HepG2 (cell line): ENCODE data around the gene EPHB6. TPM values are rescaled to one million over a fixed set of nuclear protein-coding genes. Genes with fewer than 3 reads are reported as not detected.

Experiments used
- ATAC-seq: fragments of 200-7000 bp; cut with Tn5 transposase; 3 replicates; pipeline ENCODE4 v1.9.1; 2020; ENCODE audit warnings: mild to moderate bottlenecking, moderate library complexity
- BruUV-seq: library from RNA; stranded (reverse); fragments of 400-500 nt; replicated peaks from 2 replicates; lab custom pipeline; 2021; lab: Mats Ljungman, UMichigan
- CTCF ChIA-PET: fragments of 300-600 bp; formaldehyde crosslinking; extraction: SDS; loops from one replicate; lab custom pipeline; 2021; ENCODE audit warnings: low total read pairs, inconsistent platforms, low intra/inter-chr PET ratio; lab: Yijun Ruan, JAX
- POLR2A ChIA-PET: fragments of 350-600 bp; sonication (Branson Sonifier 250); formaldehyde crosslinking; loops from one replicate; lab custom pipeline; 2020; ENCODE audit warnings: antibody characterized with exemption, inconsistent platforms; lab: Yijun Ruan, JAX
- DNase-seq: peaks from one replicate; pipeline ENCODE4 v3.0.0-alpha.2; 2015; ENCODE audit warnings: low spot score
- FAIRE-seq: peaks from 3 replicates; lab custom pipeline; 2011; peaks lifted over from hg19 to GRCh38; lab: Jason Lieb, UNC
- H2AFZ ChIP-seq: one replicate; pipeline ENCODE4 v1.6.1; 2011; ENCODE audit warnings: low read length, inconsistent platforms
- H3K27ac ChIP-seq: fragments of 300-600 bp; 3 replicates; pipeline ENCODE4 v1.8.0; 2011; ENCODE audit warnings: mixed run types, mild to moderate bottlenecking, mixed read lengths, low read length, inconsistent platforms; ENCODE audit not compliant: insufficient read depth; ENCODE audit errors: extremely low read length
- H3K27me3 ChIP-seq, 2 experiments: fragments of 200-600 bp in 1 of 2; 2 replicates in 1 of 2; 3 replicates in 1 of 2; pipeline versions ENCODE4 v1.6.0 to v1.8.0; 2011; ENCODE audit warnings: low read length in 2 of 2, mild to moderate bottlenecking in 2 of 2, moderate library complexity in 2 of 2, inconsistent platforms in 1 of 2; ENCODE audit not compliant: insufficient read depth in 2 of 2, control insufficient read depth in 1 of 2
- H3K36me3 ChIP-seq, 2 experiments: fragments of 200-600 bp in 1 of 2; replicated peaks in 1 of 2; 2 replicates in 1 of 2; 3 replicates in 1 of 2; pipeline versions ENCODE4 v1.5.1 to v1.8.0; 2011; ENCODE audit warnings: low read length in 2 of 2, inconsistent platforms in 1 of 2; ENCODE audit not compliant: insufficient read depth in 2 of 2, control insufficient read depth in 1 of 2
- H3K4me1 ChIP-seq: 2 replicates; pipeline ENCODE4 v1.5.1; 2012; ENCODE audit warnings: low read length, inconsistent platforms; ENCODE audit not compliant: insufficient read depth
- H3K4me2 ChIP-seq: 2 replicates; pipeline ENCODE4 v1.6.0; 2011; ENCODE audit warnings: low read depth, low read length, inconsistent platforms
- H3K4me3 ChIP-seq, 3 experiments: fragments of 200-600 bp in 1 of 3; sonication (generic), shearing (Covaris generic) in 1 of 3; replicated peaks in 1 of 3; 2 replicates each; pipeline ENCODE4 v1.5.1; 2011 to 2016; ENCODE audit warnings: low read length in 3 of 3, inconsistent platforms in 2 of 3, low read depth in 2 of 3, mild to moderate bottlenecking in 2 of 3, control low read depth in 1 of 3, mixed read lengths in 1 of 3; ENCODE audit not compliant: insufficient read depth in 1 of 3
- H3K79me2 ChIP-seq: one replicate; pipeline ENCODE4 v1.6.1; 2011; ENCODE audit warnings: low read length, inconsistent platforms; ENCODE audit not compliant: insufficient read depth
- H3K9ac ChIP-seq: 2 replicates; pipeline ENCODE4 v1.6.0; 2011; ENCODE audit warnings: mild to moderate bottlenecking, low read depth, low read length, inconsistent platforms; ENCODE audit not compliant: insufficient read depth
- H3K9me3 ChIP-seq: 2 replicates; pipeline ENCODE4 v1.5.1; 2012; ENCODE audit warnings: mild to moderate bottlenecking, low read length
- H4K20me1 ChIP-seq: 2 replicates; pipeline ENCODE4 v1.6.0; 2011; ENCODE audit warnings: inconsistent platforms, mild to moderate bottlenecking, low read length, moderate library complexity; ENCODE audit not compliant: insufficient read depth
- FOSL2 ChIP-seq: sonication (generic); formaldehyde crosslinking; IDR thresholded peaks from 2 replicates; pipeline ENCODE4 v1.4.0; 2020; ENCODE audit warnings: missing genetic modification reagents
- GATA4 ChIP-seq: sonication (generic); IDR thresholded peaks from 2 replicates; pipeline ENCODE4 v1.6.1; 2016; ENCODE audit warnings: antibody characterized with exemption, low read depth, borderline replicate concordance
- GFI1 ChIP-seq: sonication (generic); formaldehyde crosslinking; IDR thresholded peaks from 2 replicates; pipeline ENCODE4 v1.5.0; 2020; ENCODE audit warnings: missing genetic modification reagents, mild to moderate bottlenecking, borderline replicate concordance
- MAFF ChIP-seq: IDR thresholded peaks from 2 replicates; pipeline ENCODE4 v1.6.1; 2011; ENCODE audit warnings: low read depth, low read length, improper control_type of control experiment
- TEF ChIP-seq: sonication (generic); formaldehyde crosslinking; IDR thresholded peaks from 2 replicates; pipeline ENCODE4 v1.5.0; 2020; ENCODE audit warnings: missing genetic modification reagents
- TP53 ChIP-seq: sonication (generic); formaldehyde crosslinking; conservative IDR thresholded peaks from 2 replicates; pipeline ENCODE4 v1.4.0; 2020; ENCODE audit warnings: missing genetic modification reagents
- ZNF615 ChIP-seq: sonication (generic); formaldehyde crosslinking; IDR thresholded peaks from 2 replicates; pipeline ENCODE4 v1.5.0; 2020; ENCODE audit warnings: mild to moderate bottlenecking, missing genetic modification reagents, borderline replicate concordance
- ZNF720 ChIP-seq: sonication (generic); formaldehyde crosslinking; IDR thresholded peaks from 2 replicates; pipeline ENCODE4 v1.4.0; 2020; ENCODE audit warnings: missing genetic modification reagents
- WGBS: methylation state at CpG from one replicate; pipeline ENCODE4 v1.1.6; 2017; ENCODE audit warnings: low lambda C conversion rate; 5-methylcytosine and 5-hydroxymethylcytosine counted together
- in situ Hi-C: cut with HindIII; loops from 2 replicates; pipeline ENCODE4 v1.10.0; 2017; ENCODE audit warnings: low pct_unique_long_range_greater_than_20kb; ENCODE audit not compliant: extremely low pct_ligation_motif_present
- intact Hi-C: fragments of 100-400 bp; cut with micrococcal nuclease; formaldehyde crosslinking; loops from one replicate; pipeline ENCODE4 v1.10.0; 2022; ENCODE audit not compliant: unreplicated experiment
- polyA plus RNA-seq, 8 experiments: library from polyadenylated mRNA; depleted of rRNA in 3 of 8; stranded (reverse) in 7 of 8; unstranded in 1 of 8; fragments of >200 nt; fragmentation: Illumina TruSeq in 4 of 8; extraction: Trizol in 4 of 8; gene quantifications; 2 replicates each; pipeline versions ENCODE4 v1.2.1 to v1.2.3, GENCODE V29; 2011 to 2016; ENCODE audit warnings: low read depth in 4 of 8, missing spikeins in 1 of 8, mixed read lengths in 1 of 8; ENCODE audit not compliant: insufficient read depth in 1 of 8
- total RNA-seq, 5 experiments: library from RNA; depleted of rRNA; stranded (reverse); fragments of >200 nt; fragmentation: Illumina TruSeq; extraction: Trizol; gene quantifications; 2 replicates each; pipeline ENCODE4 v1.2.3, GENCODE V29; 2016; ENCODE audit warnings: low read depth in 1 of 5
- TF ChIP-seq, protein P1 (sequence below): sonication (generic); formaldehyde crosslinking; IDR thresholded peaks from 2 replicates; pipeline ENCODE4 v1.4.0; 2020; ENCODE audit warnings: missing genetic modification reagents
- TF ChIP-seq, protein P2 (sequence below): sonication (generic); formaldehyde crosslinking; IDR thresholded peaks from 2 replicates; pipeline ENCODE4 v1.8.1; 2023; ENCODE audit warnings: mild to moderate bottlenecking, missing genetic modification reagents
- TF ChIP-seq, protein P3 (sequence below): sonication (generic); formaldehyde crosslinking; IDR thresholded peaks from 2 replicates; pipeline ENCODE4 v1.5.0; 2020; ENCODE audit warnings: missing genetic modification reagents

The EPHB6 gene
- total and polyA plus RNA-seq, 2 of the 13 experiments (the other 11 are each of a cell fraction or from before 2014, with no cell fraction given): not detected

DNA sequence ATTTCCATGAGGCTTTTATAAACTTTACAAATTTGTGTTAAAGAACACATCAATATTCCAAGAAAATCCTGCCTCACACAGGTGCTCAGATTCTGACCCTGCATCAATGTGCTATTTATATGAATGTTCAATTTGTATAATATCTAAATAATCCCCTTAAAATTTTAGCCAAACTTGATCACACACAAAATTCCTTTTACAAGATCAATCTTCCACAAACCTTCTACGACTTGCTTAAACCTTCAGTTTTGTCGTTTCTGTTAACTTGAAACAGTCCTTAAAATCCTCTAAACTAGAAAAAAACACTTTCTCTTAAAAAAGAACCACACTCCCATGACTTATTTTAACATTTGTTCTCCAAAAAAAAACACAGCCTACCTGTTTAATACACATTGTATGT lies 50.9 kb downstream of the EPHB6 start (continued):
- TF ChIP-seq, protein P1, sequence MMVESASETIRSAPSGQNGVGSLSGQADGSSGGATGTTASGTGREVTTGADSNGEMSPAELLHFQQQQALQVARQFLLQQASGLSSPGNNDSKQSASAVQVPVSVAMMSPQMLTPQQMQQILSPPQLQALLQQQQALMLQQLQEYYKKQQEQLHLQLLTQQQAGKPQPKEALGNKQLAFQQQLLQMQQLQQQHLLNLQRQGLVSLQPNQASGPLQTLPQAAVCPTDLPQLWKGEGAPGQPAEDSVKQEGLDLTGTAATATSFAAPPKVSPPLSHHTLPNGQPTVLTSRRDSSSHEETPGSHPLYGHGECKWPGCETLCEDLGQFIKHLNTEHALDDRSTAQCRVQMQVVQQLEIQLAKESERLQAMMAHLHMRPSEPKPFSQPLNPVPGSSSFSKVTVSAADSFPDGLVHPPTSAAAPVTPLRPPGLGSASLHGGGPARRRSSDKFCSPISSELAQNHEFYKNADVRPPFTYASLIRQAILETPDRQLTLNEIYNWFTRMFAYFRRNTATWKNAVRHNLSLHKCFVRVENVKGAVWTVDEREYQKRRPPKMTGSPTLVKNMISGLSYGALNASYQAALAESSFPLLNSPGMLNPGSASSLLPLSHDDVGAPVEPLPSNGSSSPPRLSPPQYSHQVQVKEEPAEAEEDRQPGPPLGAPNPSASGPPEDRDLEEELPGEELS: no peak
- no peak for TF ChIP-seq TEF
- TF ChIP-seq TP53 (CRISPR knock-in tag): no peak
- no peak for TF ChIP-seq ZNF615
- TF ChIP-seq GFI1 (CRISPR knock-in tag): no peak
- no peak for TF ChIP-seq FOSL2 (CRISPR knock-in tag)

DNA sequence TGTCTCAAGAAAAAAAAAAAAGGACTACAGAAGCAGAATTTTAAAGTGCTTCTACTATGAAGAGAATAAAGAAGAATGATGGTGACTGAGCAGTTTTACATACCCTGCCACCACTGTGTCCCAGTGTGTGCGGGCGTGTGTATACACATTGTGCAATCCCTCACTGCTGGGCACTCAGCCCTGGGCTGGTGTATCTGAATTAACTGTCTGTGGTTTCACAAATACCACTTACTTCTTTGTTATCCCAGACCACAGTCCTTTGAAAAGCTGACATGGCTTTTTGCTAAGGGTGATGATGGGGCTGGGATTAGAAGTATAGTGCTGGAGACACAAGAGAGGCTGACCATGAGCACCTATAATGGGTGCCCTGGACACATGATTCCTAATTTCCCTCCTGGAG lies 51.8 kb downstream of the EPHB6 start:
- 0 out of 5 replicates have a peak, but pooled peaks cover 0 to 1% of the 10 kb centered on the region in 2 experiments for H3K27me3 ChIP-seq
- ChIA-PET POLR2A (no interaction called here), CTCF (no interaction called here)
- H3K36me3 ChIP-seq: no peaks in the 10 kb centered on the region
- TF ChIP-seq GATA4 (no peak), ZNF720 (CRISPR knock-in tag) (no peak), MAFF (0 out of 2 replicates have a peak, but pooled peaks have one; percentile 7)
- TF ChIP-seq, protein P2, sequence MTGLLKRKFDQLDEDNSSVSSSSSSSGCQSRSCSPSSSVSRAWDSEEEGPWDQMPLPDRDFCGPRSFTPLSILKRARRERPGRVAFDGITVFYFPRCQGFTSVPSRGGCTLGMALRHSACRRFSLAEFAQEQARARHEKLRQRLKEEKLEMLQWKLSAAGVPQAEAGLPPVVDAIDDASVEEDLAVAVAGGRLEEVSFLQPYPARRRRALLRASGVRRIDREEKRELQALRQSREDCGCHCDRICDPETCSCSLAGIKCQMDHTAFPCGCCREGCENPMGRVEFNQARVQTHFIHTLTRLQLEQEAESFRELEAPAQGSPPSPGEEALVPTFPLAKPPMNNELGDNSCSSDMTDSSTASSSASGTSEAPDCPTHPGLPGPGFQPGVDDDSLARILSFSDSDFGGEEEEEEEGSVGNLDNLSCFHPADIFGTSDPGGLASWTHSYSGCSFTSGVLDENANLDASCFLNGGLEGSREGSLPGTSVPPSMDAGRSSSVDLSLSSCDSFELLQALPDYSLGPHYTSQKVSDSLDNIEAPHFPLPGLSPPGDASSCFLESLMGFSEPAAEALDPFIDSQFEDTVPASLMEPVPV (CRISPR knock-in tag): no peak
- TF ChIP-seq, protein P3, sequence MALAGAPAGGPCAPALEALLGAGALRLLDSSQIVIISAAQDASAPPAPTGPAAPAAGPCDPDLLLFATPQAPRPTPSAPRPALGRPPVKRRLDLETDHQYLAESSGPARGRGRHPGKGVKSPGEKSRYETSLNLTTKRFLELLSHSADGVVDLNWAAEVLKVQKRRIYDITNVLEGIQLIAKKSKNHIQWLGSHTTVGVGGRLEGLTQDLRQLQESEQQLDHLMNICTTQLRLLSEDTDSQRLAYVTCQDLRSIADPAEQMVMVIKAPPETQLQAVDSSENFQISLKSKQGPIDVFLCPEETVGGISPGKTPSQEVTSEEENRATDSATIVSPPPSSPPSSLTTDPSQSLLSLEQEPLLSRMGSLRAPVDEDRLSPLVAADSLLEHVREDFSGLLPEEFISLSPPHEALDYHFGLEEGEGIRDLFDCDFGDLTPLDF (CRISPR knock-in tag): no peak
- in situ Hi-C loops (no loop called here), intact Hi-C loops (no loop called here)
- DNase-seq (no peak), FAIRE-seq (no peak), ATAC-seq (no peak)
- no peaks in the 10 kb centered on the region for H3K4me1 ChIP-seq
- H3K27ac ChIP-seq: no peak overlapping the region
- H3K9me3 ChIP-seq: peaks cover 7% of the 10 kb centered on the region
- H2AFZ ChIP-seq: no peak overlapping the region
- H3K9ac ChIP-seq: no peak overlapping the region
- no peaks in the 10 kb centered on the region for H4K20me1 ChIP-seq
- no peak overlapping the region for H3K4me2 ChIP-seq
- no peak overlapping the region for H3K4me3 ChIP-seq
- no TSS peak for BruUV-seq
- H3K79me2 ChIP-seq: no peaks in the 10 kb centered on the region
- WGBS: 3% methylated on average over 2 of the region's 2 CpGs
